ENCODE measurements around the gene PRR36.
"Not testable (repeated sequence)": the region's sequence is repeated elsewhere in the genome, so short reads cannot be mapped to it uniquely, and the experiment has no call there.

Gene PRR36

GRCh38 chr19:7861619-7862412 lies 12.4 kb downstream of the PRR36 start:
- no peak for TF ChIP-seq CTCF (IDR thresholded peaks at IDR 0.05; ENCODE audit: insufficient read depth, low read depth, low read length, missing control alignments)
- no peak for DNase-seq (ENCODE audit: low read depth)
- peak overlapping the region; percentile 29 for H3K4me3 ChIP-seq (ENCODE audit: low read length)

GRCh38 chr19:7860714-7861618 lies 13.2 kb downstream of the PRR36 start:
- no peak for TF ChIP-seq CTCF (IDR thresholded peaks at IDR 0.05; ENCODE audit: insufficient read depth, low read depth, low read length, missing control alignments)
- no peak overlapping the region for H3K4me3 ChIP-seq (ENCODE audit: low read length)
- DNase-seq (ENCODE audit: low read depth): no peak

GRCh38 chr19:7859831-7860713 lies 14.1 kb downstream of the PRR36 start:
- no peak for DNase-seq (ENCODE audit: low read depth)

GRCh38 chr19:7859087-7859486 lies 15.1 kb downstream of the PRR36 start:
- DNase-seq (ENCODE audit: low read depth); H3K4me3 ChIP-seq (ENCODE audit: low read length): not testable (repeated sequence)

More at GRCh38 chr19:7859831-7860713, 14.1 kb downstream of the PRR36 start:
- TF ChIP-seq CTCF (IDR thresholded peaks at IDR 0.05; ENCODE audit: insufficient read depth, low read depth, low read length, missing control alignments): no peak
- no peak overlapping the region for H3K4me3 ChIP-seq (ENCODE audit: low read length)

GRCh38 chr19:7858109-7858770 lies 15.9 kb downstream of the PRR36 start:
- TF ChIP-seq CTCF (IDR thresholded peaks at IDR 0.05; ENCODE audit: insufficient read depth, low read depth, low read length, missing control alignments): no peak
- no peak overlapping the region for H3K4me3 ChIP-seq (ENCODE audit: low read length)
- no peak for DNase-seq (ENCODE audit: low read depth)

- no peak for TF ChIP-seq CTCF (IDR thresholded peaks at IDR 0.05; ENCODE audit: insufficient read depth, low read depth, low read length, missing control alignments)
- no peak overlapping the region for H3K4me3 ChIP-seq (ENCODE audit: low read length)
- no peak for DNase-seq (ENCODE audit: low read depth)
These were observed 16.5 kb downstream of the PRR36 start for GRCh38 chr19:7857727-7858108.
